Measurements from ENCODE around the gene LMOD1.
"Not testable (repeated sequence)": the region's sequence is repeated elsewhere in the genome, so short reads cannot be mapped to it uniquely, and the experiment has no call there.

The LMOD1 gene

DNA sequence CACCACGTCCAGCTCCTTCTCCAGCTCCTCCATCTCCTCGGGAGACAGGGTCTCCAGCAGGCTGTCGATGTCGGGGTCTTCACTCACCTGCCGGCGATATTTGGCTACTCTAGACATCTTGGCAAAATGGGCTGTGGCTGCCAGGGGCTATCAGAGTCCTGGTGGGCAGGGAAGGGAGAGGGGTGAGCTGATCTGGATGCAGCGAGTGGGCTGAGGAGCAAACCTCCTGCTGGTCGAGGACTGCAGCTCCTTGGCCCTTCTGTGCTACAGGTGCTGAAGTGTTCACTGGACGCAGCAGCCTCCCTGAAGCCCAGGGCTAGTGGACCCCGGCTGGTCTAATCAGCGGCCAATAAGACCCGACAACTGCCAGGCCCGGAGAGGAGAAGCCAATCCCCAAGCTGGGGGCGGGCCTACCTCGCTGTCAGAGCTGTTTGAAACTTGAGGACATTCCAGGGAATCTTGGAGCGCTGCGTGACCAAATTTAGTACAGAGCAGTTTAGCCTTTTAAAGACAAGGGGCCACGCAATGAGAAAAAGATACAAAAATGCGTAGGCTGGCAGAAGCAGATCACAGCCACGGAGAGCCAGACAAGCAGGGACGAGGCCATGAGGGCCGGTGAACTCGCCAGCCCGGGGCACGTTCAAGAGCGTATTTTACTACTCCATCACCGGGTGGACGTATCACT is at the start of gene LMOD1:
LMOD1 (minus strand) TSS at position 325 of the 685 bp plus-strand sequence; CDS start at position 117, 208 bp downstream.
- DNase-seq = peak; percentile 37

DNA sequence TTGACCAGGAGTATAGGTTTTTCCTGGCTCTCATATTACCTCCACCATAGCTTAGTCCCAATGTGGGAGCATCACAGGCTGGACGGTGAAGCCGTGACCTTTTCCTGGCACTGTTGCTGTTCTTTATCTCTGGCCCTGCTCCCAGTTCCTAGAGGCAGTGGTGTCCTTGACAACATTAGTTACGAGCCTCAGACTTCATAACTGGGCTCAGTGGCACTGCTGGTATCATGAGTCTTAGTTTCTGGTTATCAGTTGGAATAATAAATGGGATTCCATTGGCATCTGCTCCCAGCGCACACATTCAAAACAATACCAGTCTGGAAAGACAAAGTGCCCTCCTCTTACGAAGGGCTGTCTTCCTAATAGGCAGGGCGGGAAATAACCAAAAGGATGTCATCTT is 44.1 kb upstream of the LMOD1 start:
- no peak for DNase-seq

GRCh38 chr1:201989354-201990128 is 43.2 kb upstream of the LMOD1 start:
- DNase-seq = no peak

- no peak for DNase-seq
These were observed 42.3 kb upstream of the LMOD1 start for GRCh38 chr1:201988601-201989000.

DNA sequence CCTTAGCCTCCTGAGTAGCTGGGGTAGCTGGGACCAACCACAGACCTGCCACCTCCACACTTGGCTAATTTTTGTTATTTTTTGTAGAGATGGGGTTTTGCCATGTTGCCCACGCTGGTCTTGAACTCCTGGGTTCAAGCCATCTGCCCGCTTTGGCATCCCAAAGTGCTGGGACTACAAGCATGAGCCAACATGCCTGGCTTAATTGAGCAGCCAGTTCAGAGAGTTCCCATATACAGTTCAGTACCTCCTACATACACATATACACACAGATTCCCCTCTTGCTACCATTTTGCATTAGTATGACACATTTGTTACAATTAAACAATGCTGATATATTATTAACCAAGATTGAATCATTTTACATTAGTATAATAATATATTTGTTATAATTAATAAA is 39.0 kb upstream of the LMOD1 start:
- DNase-seq = no peak

DNA sequence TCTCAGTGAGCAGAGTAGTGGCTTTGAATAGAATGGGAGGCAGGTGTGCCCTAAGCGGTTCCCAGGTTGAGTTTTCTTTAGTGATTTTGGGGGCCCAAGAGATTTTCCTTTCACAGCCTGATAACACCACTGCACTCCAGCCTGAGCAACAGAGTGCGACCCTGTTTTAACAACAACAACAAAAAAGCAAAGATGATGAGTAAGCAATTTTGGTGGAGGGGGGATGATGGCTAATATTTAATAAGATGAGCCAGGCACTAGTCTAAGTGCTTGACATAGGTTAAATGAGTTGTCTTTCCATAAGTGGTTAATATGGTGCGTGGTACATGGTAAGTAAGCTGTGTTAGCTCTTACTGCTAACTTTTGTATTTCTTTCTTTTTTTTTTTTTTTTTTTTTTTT is 38.1 kb upstream of the LMOD1 start:
- no peak for DNase-seq

- DNase-seq = no peak
These were observed 37.0 kb upstream of the LMOD1 start for GRCh38 chr1:201983380-201983805.

GRCh38 chr1:201982623-201983379 is 36.5 kb upstream of the LMOD1 start, which contains the start of gene RNPEP:
Gene RNPEP, plus strand, starts transcription at chr1:201982648. Its CDS starts 19 bp downstream, at chr1:201982667.
- DNase-seq = peak; percentile 67

GRCh38 chr1:201982082-201982622 is 35.8 kb upstream of the LMOD1 start:
- DNase-seq = no peak

DNA sequence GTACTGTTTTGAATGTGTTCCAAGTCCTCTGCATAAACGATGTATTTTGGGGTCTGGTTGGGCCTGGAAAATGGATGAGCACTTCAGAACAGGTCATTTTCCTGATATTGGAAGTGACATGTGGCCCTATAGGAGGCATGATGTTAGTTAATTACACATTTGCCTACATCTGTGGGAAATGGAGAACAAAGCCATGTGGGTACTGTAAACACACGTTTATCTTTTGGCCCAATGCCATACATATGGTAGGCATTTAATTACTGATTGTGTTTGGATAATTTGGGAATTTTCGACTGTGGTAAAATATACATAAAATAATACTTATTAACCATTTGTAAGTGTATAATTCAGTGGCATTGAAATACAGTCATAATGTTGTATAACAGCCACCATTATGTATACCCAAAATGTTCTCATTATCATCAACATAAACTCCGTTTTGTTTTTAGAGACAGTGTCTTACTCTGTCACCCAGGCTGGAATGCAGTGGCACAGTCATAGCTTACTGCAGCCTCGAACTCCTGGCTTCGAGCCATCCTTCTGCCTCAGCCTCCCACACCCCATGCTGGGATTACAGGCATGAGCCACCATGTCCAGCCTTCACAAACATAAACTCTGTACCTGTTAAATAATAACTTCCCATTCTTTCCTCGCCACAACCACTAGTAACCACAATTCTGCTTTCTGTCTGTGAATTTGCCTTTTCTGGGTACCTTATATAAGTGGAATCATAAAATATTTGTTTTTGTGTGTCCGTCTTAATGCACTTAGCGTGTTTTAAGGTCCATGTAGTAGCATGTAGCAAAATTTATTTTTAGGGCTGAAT is 24.2 kb upstream of the LMOD1 start:
- DNase-seq = peak; percentile 54

DNA sequence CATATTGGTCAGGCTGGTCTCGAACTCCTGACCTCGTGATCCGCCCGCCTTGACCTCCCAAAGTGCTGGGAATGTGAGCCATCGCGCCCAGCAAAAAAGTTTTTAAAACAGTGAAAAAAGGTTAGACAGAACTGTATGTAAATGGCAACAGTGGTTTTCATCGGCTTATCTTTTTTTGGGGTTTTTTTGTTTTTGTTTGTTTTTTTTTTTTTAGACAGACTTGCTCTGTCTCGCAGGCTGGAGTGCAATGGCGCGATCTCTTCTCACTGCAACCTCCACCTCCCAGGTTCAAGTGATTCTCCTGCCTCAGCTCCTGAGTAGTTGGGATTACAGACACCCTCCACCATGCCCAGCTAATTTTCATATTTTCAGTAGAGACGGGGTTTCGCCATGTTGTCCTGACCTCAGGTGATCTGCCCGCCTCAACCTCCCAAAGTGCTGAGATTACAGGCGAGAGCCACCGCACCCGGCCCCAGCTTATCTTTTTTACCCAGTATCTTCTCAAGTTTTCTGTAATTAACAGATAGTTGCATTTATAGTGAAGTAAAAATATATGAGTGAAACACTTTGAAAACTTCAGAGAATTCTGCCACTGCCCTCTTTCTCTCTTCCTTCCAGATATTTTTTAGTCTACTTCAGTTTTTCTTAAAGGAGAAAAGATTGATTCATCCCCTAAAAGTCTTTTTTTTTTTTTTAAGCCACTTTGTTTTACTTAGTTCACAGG is 22.0 kb upstream of the LMOD1 start:
- no peak for DNase-seq

DNA sequence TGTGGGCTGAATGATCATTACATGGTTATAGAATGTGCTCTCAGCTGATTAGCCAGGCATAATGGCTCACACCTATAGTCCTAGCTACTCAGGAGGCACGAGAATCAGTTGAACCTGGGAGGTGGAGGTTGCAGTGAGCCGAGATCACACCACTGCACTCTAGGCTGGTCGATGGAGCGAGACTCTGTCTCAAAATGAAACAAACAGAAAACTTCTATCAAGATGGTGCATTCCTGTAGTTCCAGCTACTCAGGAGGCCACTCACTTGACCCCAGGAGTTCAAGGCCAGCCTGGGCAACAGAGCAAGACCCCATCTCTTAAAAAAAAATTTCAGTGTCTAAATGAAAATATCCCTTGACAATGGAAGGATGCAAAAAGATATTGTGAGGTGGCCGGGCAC is 19.8 kb upstream of the LMOD1 start:
- no peak for DNase-seq

- DNase-seq = no peak
These were observed 17.9 kb upstream of the LMOD1 start for GRCh38 chr1:201964261-201964660.

GRCh38 chr1:201962382-201962781 is 16.0 kb upstream of the LMOD1 start:
- DNase-seq = not testable (repeated sequence)

- DNase-seq = no peak
These were observed 12.0 kb upstream of the LMOD1 start for GRCh38 chr1:201958348-201958747.

- no peak for DNase-seq
These were observed 9.4 kb upstream of the LMOD1 start for GRCh38 chr1:201955729-201956143.

DNA sequence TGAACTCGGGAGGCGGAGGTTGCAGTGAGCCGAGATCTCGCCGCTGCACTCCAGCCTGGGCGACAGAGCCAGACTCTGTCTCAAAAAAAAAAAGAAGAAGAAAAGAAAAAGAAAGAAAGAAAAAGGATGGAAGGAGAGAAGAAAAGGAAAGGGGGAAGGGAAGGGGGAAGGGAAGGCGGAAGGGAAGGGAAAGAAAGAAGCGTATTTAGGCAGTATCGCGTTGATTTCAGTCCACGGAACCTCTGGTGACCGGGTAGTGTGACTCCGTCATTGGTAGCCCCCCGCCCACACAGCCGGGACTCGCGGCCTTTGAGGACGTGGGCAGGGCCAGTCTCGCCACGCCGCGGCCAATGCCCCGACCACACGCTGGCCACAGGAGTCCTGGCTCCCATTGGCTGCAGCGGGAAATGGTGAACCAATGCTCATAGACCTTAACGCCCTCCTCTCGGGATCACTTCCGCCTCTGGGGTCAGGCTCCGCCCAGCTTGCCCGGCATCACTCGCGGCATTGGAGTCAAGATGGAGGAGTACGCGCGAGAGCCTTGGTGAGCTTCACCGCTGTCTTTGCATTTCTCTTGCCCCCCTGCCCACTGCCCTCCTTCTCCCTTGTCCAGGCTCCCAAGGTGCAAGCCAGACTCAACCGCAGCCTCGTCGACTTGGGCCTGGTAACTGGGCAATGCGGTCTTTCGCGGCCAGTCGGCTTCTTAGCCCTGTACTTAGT is 8.8 kb upstream of the LMOD1 start, which contains the start of gene TIMM17A:
TIMM17A (plus strand) TSS at position 495 of the 720 bp plus-strand sequence; CDS start at position 519, 24 bp downstream.
- peak; percentile 97 for DNase-seq

DNA sequence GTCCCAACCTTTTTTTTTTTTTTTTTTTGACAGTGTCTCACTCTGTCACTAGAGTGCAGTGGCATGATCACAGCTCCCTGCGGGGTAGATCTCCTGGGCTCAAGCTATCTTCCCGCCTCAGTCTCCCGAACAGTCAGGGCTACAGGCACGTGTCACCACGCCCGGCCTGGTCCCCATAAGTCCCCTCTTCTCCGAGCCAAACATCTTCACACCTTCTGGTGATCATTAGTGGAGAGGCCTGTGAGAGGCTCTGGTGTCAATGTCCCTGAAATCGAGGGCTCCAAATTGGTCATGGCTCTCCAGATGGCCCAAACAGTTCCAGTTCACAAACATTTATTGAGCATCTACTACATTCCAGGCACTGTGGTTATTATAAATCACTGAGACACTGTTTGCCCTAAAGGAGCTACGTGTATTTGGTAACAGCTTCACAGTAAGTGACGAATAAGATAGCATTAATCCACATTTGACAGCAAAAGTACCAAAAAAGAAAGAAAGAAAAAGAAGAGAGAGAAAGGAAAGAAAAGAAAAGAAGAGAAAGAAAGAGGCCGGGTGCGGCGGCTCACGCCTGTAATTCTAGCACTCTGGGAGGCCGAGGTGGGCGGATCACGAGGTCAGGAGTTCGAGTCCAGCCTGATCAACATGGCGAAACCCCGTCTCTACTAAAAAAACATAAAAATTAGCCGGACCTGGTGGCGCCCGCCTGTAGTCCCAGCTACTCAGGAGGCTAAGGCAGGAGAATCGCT is 8.1 kb upstream of the LMOD1 start:
- DNase-seq = peak; percentile 1

GRCh38 chr1:201949491-201949890 is 3.1 kb upstream of the LMOD1 start:
- no peak for DNase-seq

GRCh38 chr1:201947697-201948008 is 1.3 kb upstream of the LMOD1 start:
- DNase-seq = no peak

All from COR-L47 (cell line).